ENCODE data around the gene TMEM185A. TPM values are rescaled to one million over a fixed set of nuclear protein-coding genes. Genes with fewer than 3 reads are reported as not detected.

Gene TMEM185A
- total RNA-seq, 3 donors from 2014 or later (not counting 1 experiment from before 2014, with no cell fraction given): 15.1 to 29.6 (median 26.6) TPM

DNA sequence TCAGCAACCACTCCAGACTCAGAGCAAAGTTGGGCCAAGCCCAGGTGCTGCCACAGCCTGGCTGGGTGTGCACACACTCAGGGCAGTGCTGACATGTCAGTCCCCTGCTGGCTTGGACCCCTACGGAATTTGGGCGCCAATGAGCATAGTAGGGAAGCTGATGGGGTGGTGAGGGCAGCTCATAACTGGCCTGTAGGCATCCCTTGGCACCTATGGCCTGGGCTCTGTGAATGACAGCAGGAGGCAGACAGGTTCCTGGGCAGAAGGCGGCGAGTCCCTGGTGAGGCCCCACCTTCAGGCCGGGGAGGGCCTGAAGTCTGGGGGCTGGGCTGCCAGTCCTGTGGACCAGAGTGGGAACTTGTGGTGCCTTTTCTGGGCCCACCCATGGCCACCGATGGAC lies 15.9 kb upstream of the TMEM185A start:
- WGBS (ENCODE audit: insufficient coverage): 94% methylated on average over 6 of the region's 6 CpGs

DNA sequence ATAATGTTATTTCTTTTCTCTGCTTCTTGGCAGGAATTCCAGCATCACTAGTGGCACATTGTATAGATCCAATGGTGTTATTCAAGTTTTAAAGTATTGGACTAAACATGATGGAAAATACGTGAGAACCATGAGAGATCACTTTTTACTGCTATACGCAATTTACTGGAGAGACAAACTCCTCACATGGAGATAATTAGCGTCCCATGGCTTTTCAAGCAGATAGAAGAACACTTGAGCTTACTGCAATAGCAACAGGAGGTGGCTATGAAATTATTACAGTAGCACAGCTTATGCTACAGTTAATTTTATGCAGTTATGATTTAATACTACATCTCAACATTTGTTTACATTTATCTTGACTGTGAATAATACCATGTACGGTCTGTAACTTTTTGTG lies 11.9 kb upstream of the TMEM185A start:
- Mint-ChIP-seq H3K27ac (no peak overlapping the region), H3K27me3 (ENCODE audit: low read depth in 2 of 2) (peaks cover 11 to 35% of the 10 kb centered on the region in 2 donors), H3K36me3 (no peaks in the 10 kb centered on the region), H3K9me3 (no peaks in the 10 kb centered on the region), H3K4me1 (no peaks in the 10 kb centered on the region), H3K4me3 (no peak overlapping the region)
- Histone ChIP-seq H3K27ac (ENCODE audit: low read length) (no peak overlapping the region), H3K36me3 (ENCODE audit: control insufficient read depth, insufficient read depth, low read length) (no peaks in the 10 kb centered on the region), H3K4me3 (ENCODE audit: low read length) (no peak overlapping the region), H3K27me3 (ENCODE audit: control insufficient read depth, insufficient read depth, low read length) (peaks cover 2% of the 10 kb centered on the region), H3K9me3 (ENCODE audit: control insufficient read depth, insufficient read depth, low read length) (no peaks in the 10 kb centered on the region), H3K4me1 (ENCODE audit: control insufficient read depth, insufficient read depth, low read length) (no peaks in the 10 kb centered on the region)
- no peak for DNase-seq
- TF ChIP-seq, protein P1, sequence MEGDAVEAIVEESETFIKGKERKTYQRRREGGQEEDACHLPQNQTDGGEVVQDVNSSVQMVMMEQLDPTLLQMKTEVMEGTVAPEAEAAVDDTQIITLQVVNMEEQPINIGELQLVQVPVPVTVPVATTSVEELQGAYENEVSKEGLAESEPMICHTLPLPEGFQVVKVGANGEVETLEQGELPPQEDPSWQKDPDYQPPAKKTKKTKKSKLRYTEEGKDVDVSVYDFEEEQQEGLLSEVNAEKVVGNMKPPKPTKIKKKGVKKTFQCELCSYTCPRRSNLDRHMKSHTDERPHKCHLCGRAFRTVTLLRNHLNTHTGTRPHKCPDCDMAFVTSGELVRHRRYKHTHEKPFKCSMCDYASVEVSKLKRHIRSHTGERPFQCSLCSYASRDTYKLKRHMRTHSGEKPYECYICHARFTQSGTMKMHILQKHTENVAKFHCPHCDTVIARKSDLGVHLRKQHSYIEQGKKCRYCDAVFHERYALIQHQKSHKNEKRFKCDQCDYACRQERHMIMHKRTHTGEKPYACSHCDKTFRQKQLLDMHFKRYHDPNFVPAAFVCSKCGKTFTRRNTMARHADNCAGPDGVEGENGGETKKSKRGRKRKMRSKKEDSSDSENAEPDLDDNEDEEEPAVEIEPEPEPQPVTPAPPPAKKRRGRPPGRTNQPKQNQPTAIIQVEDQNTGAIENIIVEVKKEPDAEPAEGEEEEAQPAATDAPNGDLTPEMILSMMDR (IDR thresholded peaks at IDR 0.05): no peak
- WGBS (ENCODE audit: insufficient coverage): 96% methylated on average over 3 of the region's 4 CpGs
- ATAC-seq: no peak
- intact Hi-C loops (cut with micrococcal nuclease): no loop called here

More for the DNA sequence above, 15.9 kb upstream of the TMEM185A start:
- Histone ChIP-seq H3K27me3 (ENCODE audit: control insufficient read depth, insufficient read depth, low read length) (peaks cover 2% of the 10 kb centered on the region), H3K27ac (ENCODE audit: low read length) (no peak overlapping the region), H3K4me3 (ENCODE audit: low read length) (no peak overlapping the region), H3K9me3 (ENCODE audit: control insufficient read depth, insufficient read depth, low read length) (no peaks in the 10 kb centered on the region), H3K4me1 (ENCODE audit: control insufficient read depth, insufficient read depth, low read length) (no peaks in the 10 kb centered on the region), H3K36me3 (ENCODE audit: control insufficient read depth, insufficient read depth, low read length) (no peaks in the 10 kb centered on the region)
- DNase-seq (no peak), ATAC-seq (no peak)
- Mint-ChIP-seq H3K27ac (no peak overlapping the region), H3K36me3 (no peaks in the 10 kb centered on the region), H3K27me3 (ENCODE audit: low read depth in 2 of 2) (peaks cover 11 to 33% of the 10 kb centered on the region in 2 donors), H3K4me3 (no peak overlapping the region), H3K4me1 (no peaks in the 10 kb centered on the region), H3K9me3 (no peaks in the 10 kb centered on the region)
- intact Hi-C loops (cut with micrococcal nuclease): no loop called here
- TF ChIP-seq, protein P1 (IDR thresholded peaks at IDR 0.05): no peak

DNA sequence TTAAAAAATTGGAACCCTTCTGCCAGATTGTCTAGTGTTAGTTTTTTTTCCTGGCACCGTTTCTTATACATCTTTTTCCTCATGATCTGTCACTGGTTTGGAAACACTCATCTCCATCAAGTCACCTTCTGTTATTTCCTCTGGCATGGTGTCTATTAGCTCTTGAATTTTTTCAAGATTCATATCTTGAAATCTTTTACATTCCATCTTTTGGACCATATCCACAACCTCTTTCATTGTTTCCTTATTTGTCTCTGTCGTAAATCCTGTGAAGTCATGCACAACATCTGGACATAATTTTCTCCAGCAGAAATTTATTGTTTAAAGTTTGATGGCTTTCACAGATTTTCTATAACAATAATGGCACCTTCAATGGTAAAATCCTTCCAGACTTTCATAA lies 10.2 kb upstream of the TMEM185A start:
- intact Hi-C loops (cut with micrococcal nuclease): no loop called here
- H3K36me3 ChIP-seq (ENCODE audit: control insufficient read depth, insufficient read depth, low read length): no peaks in the 10 kb centered on the region
- H3K27me3 Mint-ChIP-seq (ENCODE audit: low read depth in 2 of 2): peaks cover 11 to 35% of the 10 kb centered on the region in 2 donors
- no peaks in the 10 kb centered on the region for H3K4me1 ChIP-seq (ENCODE audit: control insufficient read depth, insufficient read depth, low read length)
- TF ChIP-seq, protein P1 (IDR thresholded peaks at IDR 0.05): no peak
- no peak overlapping the region for H3K4me3 Mint-ChIP-seq
- H3K27ac Mint-ChIP-seq: no peak overlapping the region
- H3K9me3 Mint-ChIP-seq: no peaks in the 10 kb centered on the region
- ATAC-seq (no peak), DNase-seq (no peak)
- peaks cover 2% of the 10 kb centered on the region for H3K27me3 ChIP-seq (ENCODE audit: control insufficient read depth, insufficient read depth, low read length)
- H3K9me3 ChIP-seq (ENCODE audit: control insufficient read depth, insufficient read depth, low read length): no peaks in the 10 kb centered on the region
- no peaks in the 10 kb centered on the region for H3K36me3 Mint-ChIP-seq
- no peaks in the 10 kb centered on the region for H3K4me1 Mint-ChIP-seq
- WGBS (ENCODE audit: insufficient coverage): 93% methylated on average over 2 of the region's 2 CpGs
- H3K27ac ChIP-seq (ENCODE audit: low read length): no peak overlapping the region
- H3K4me3 ChIP-seq (ENCODE audit: low read length): no peak overlapping the region

DNA sequence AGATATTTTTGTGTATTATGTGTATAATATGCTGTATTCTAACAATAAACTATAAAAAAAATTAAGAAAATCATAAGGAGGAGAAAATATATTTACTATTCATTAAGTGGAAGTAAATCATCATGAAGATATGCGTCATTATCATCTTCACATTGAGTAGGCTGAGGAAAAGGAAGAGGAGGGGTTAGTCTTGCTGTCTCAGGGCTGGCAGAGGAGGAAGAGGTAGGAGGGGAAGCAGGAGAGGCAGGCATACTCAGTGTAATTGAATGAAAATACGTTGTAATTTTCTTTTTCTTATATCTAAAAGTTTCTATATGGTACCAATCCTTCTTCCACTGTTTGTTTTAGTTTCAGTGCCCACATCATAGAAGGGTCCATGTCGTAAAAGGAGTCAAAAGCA lies 9.8 kb upstream of the TMEM185A start:
- no CpG with 5 or more reads among the region's 3 CpGs for WGBS (ENCODE audit: insufficient coverage)
- TF ChIP-seq, protein P1 (IDR thresholded peaks at IDR 0.05): no peak
- intact Hi-C loops (cut with micrococcal nuclease): no loop called here
- DNase-seq (no peak), ATAC-seq (no peak)
- Mint-ChIP-seq H3K4me1 (no peaks in the 10 kb centered on the region), H3K36me3 (no peaks in the 10 kb centered on the region), H3K9me3 (no peaks in the 10 kb centered on the region), H3K27ac (no peak overlapping the region), H3K4me3 (no peak overlapping the region), H3K27me3 (ENCODE audit: low read depth in 2 of 2) (peaks cover 11 to 34% of the 10 kb centered on the region in 2 donors)
- Histone ChIP-seq H3K36me3 (ENCODE audit: control insufficient read depth, insufficient read depth, low read length) (no peaks in the 10 kb centered on the region), H3K9me3 (ENCODE audit: control insufficient read depth, insufficient read depth, low read length) (no peaks in the 10 kb centered on the region), H3K27ac (ENCODE audit: low read length) (no peak overlapping the region), H3K4me1 (ENCODE audit: control insufficient read depth, insufficient read depth, low read length) (no peaks in the 10 kb centered on the region), H3K4me3 (ENCODE audit: low read length) (no peak overlapping the region), H3K27me3 (ENCODE audit: control insufficient read depth, insufficient read depth, low read length) (peaks cover 2% of the 10 kb centered on the region)
